Measurements from ENCODE around the gene PDLIM1. TPM values are rescaled to one million over a fixed set of nuclear protein-coding genes. Genes with fewer than 3 reads are reported as not detected.
A peak's percentile ranks its signal among the peaks of the same experiment; 100 is the strongest.

Gene PDLIM1
- total RNA-seq, 1 experiment from 2014 or later = 115 TPM

DNA sequence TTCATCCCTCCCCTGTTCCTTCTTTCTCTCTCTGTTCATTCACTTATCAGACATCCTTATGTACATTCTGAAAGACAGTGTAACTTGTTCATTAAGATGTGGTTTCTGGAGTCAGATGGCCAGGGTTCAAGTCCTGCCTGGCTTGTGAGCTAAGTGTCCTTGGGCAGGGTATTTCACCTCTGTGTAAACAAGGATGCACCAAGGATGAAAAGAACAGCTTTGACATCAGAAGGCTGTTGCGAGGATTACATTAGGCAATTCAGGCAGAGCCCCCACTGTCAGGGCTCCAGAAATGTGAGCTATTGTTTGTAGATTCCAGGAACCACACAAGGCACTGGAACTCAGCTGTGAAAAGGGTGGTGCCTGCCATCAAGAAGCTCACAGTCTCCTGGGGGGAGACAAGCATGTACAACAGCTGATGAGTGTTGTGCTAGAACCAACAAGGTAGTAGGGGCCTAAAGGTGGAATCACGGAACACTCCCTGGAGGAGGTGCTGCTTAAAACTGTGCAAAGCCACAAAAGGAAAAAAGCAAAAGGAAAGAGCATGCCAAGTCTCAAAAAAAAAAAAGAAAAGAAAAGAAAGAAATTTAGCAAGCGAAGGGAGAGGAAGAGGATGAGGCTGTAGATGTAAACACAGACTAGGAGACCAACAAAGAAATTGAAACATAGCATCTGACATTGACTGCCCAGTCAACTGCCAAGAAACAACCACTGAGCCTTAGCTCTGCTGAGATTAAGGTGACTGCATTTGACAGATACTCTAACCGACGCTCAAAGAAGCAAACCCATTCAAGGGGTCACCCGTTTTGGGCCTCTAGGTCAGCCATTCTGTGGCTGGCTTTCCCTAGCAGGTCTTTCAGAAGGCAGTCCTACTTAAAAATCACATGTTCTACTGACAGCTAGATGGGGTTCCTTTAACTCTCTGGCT is 12.5 kb downstream of the PDLIM1 start:
- no peak overlapping the region for H4K8ac ChIP-seq (replicated peaks; ENCODE audit: insufficient read length, low read depth, low read length)
- no peaks in the 10 kb centered on the region for H4K20me1 ChIP-seq (ENCODE audit: control insufficient read depth, insufficient read depth, insufficient read length)
- DNase-seq = no peak
- WGBS (ENCODE audit: extremely low coverage, insufficient read length, low lambda C conversion rate) = no CpG with 5 or more reads among the region's 6 CpGs
- H3K56ac ChIP-seq (ENCODE audit: insufficient read length, low read depth, low read length) = no peak overlapping the region
- H2AK5ac ChIP-seq (ENCODE audit: insufficient read length, low read length) = no peak overlapping the region
- no peak overlapping the region for H2BK20ac ChIP-seq (ENCODE audit: low read depth, low read length, poor library complexity, severe bottlenecking)
- no peak overlapping the region for H2BK5ac ChIP-seq (ENCODE audit: insufficient read length, low read length)
- peaks cover 0 to 8% (median 8%) of the 10 kb centered on the region in 3 experiments; a peak in 2 of 7 replicates for H3K36me3 Mint-ChIP-seq (ENCODE audit: insufficient read depth in 1 of 3, low read depth in 3 of 3)
- no peak overlapping the region for H3K4me3 Mint-ChIP-seq
- H3K4ac ChIP-seq (ENCODE audit: low read depth, low read length) = no peak overlapping the region
- H2BK15ac ChIP-seq (ENCODE audit: low read depth, low read length) = no peak overlapping the region
- H2BK120ac ChIP-seq (ENCODE audit: low read depth, low read length, poor library complexity, severe bottlenecking) = no peak overlapping the region
- no peak overlapping the region for H4K91ac ChIP-seq (ENCODE audit: insufficient read length, low read depth, low read length)
- H3K23ac ChIP-seq (ENCODE audit: insufficient read length, low read depth, low read length) = no peak overlapping the region
- peaks cover 7% of the 10 kb centered on the region; the same call in 1 of the 2 replicates for H3K4me1 ChIP-seq (ENCODE audit: insufficient read depth, low read length)
- no peaks in the 10 kb centered on the region for H3K9me3 Mint-ChIP-seq
- no peak overlapping the region for H3K14ac ChIP-seq (ENCODE audit: insufficient read depth, low read length)
- H2BK12ac ChIP-seq (ENCODE audit: insufficient read length, low read depth, low read length) = no peak overlapping the region
- TF ChIP-seq, protein P1, sequence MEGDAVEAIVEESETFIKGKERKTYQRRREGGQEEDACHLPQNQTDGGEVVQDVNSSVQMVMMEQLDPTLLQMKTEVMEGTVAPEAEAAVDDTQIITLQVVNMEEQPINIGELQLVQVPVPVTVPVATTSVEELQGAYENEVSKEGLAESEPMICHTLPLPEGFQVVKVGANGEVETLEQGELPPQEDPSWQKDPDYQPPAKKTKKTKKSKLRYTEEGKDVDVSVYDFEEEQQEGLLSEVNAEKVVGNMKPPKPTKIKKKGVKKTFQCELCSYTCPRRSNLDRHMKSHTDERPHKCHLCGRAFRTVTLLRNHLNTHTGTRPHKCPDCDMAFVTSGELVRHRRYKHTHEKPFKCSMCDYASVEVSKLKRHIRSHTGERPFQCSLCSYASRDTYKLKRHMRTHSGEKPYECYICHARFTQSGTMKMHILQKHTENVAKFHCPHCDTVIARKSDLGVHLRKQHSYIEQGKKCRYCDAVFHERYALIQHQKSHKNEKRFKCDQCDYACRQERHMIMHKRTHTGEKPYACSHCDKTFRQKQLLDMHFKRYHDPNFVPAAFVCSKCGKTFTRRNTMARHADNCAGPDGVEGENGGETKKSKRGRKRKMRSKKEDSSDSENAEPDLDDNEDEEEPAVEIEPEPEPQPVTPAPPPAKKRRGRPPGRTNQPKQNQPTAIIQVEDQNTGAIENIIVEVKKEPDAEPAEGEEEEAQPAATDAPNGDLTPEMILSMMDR (conservative IDR thresholded peaks at IDR 0.05) = no peak
- no peaks in the 10 kb centered on the region for H3K23me2 ChIP-seq (ENCODE audit: insufficient read length, low read depth, low read length, poor library complexity, severe bottlenecking)
- no peaks in the 10 kb centered on the region for H3K27me3 ChIP-seq (ENCODE audit: insufficient read depth, low read length)
- no peak overlapping the region for H3T11ph ChIP-seq (ENCODE audit: low read length)
- H3K79me2 ChIP-seq (ENCODE audit: insufficient read depth, low read length) = peaks cover 26% of the 10 kb centered on the region; the same call in 1 of the 2 replicates
- H3K27ac Mint-ChIP-seq = peak overlapping the region; percentile 77 to 84 (median 83); a peak in 5 of 7 replicates
- H2AFZ ChIP-seq (ENCODE audit: low read length) = no peak overlapping the region
- H3K4me2 ChIP-seq (ENCODE audit: insufficient read depth, insufficient read length, low read length) = no peak overlapping the region
- no peak overlapping the region for H4K5ac ChIP-seq (ENCODE audit: insufficient read length, low read depth, low read length)
- no peaks in the 10 kb centered on the region for H3K27me3 Mint-ChIP-seq (ENCODE audit: low read depth)
- no peak overlapping the region for H3K27ac ChIP-seq (ENCODE audit: insufficient read length, low read depth, low read length)
- no peak overlapping the region for H3K18ac ChIP-seq (ENCODE audit: insufficient read length, low read depth, low read length)
- no peak overlapping the region for H3K9ac ChIP-seq (ENCODE audit: extremely low read depth, insufficient read length, low read length)
- H3K79me1 ChIP-seq (ENCODE audit: insufficient read depth, low read depth, low read length, poor library complexity, severe bottlenecking) = peaks cover 4% of the 10 kb centered on the region
- H3K9me3 ChIP-seq (ENCODE audit: control insufficient read depth, low read depth, low read length) = no peaks in the 10 kb centered on the region
- peaks cover 61 to 65% of the 10 kb centered on the region in 2 experiments for H3K4me1 Mint-ChIP-seq
